ENCODE results near the gene CPS1. TPM values are rescaled to one million over a fixed set of nuclear protein-coding genes. Genes with fewer than 3 reads are reported as not detected.

Gene CPS1
- 1 to 10 TPM; 1.2 to 1.3 TPM for total RNA-seq

- no peak for DNase-seq
- ATAC-seq = no peak
- no peaks in the 10 kb centered on the region for H3K9me3 Mint-ChIP-seq (ENCODE audit: insufficient read depth)
- H3K27ac Mint-ChIP-seq = no peak within 1 kb of the TSS
- no peak within 1 kb of the TSS for H3K4me3 Mint-ChIP-seq
- no peaks in the 10 kb centered on the region for H3K4me1 Mint-ChIP-seq (ENCODE audit: low read depth)
- no peaks in the 10 kb centered on the region for H3K27me3 Mint-ChIP-seq (ENCODE audit: low read depth)
- POLR2A ChIA-PET = no interaction called here
- H3K36me3 Mint-ChIP-seq (ENCODE audit: low read depth) = no peaks in the 10 kb centered on the region
- CTCF ChIA-PET = no interaction called here
These were observed at the start of gene CPS1 for GRCh38 chr2:210556329-210556980. Gene CPS1 (plus strand): TSS chr2:210556599. CDS start chr2:210556734, 135 bp downstream.

- DNase-seq (no peak), ATAC-seq (no peak)
- ChIA-PET POLR2A (no interaction called here), CTCF (no interaction called here)
- H3K4me1 Mint-ChIP-seq (ENCODE audit: low read depth) = peaks cover 5% of the 10 kb centered on the region
- H3K27ac Mint-ChIP-seq = no peak overlapping the region
- H3K27me3 Mint-ChIP-seq (ENCODE audit: low read depth) = peaks cover 6% of the 10 kb centered on the region
- no peak overlapping the region for H3K4me3 Mint-ChIP-seq
- no peaks in the 10 kb centered on the region for H3K36me3 Mint-ChIP-seq (ENCODE audit: low read depth)
- no peaks in the 10 kb centered on the region for H3K9me3 Mint-ChIP-seq (ENCODE audit: insufficient read depth)
These were observed 40.5 kb upstream of the CPS1 start for GRCh38 chr2:210515911-210516310.

- Mint-ChIP-seq H3K27ac (no peak overlapping the region), H3K36me3 (ENCODE audit: low read depth) (no peaks in the 10 kb centered on the region), H3K27me3 (ENCODE audit: low read depth) (peaks cover 9% of the 10 kb centered on the region), H3K4me3 (no peak overlapping the region), H3K4me1 (ENCODE audit: low read depth) (peaks cover 5% of the 10 kb centered on the region), H3K9me3 (ENCODE audit: insufficient read depth) (no peaks in the 10 kb centered on the region)
- ATAC-seq (no peak), DNase-seq (no peak)
- ChIA-PET CTCF (interaction anchor here (1.6 kb wide), 1 partner anchor 14 kb away, joined by 5 read pairs; no protein-coding TSS in a partner anchor), POLR2A (no interaction called here)
These were observed 39.1 kb upstream of the CPS1 start for GRCh38 chr2:210517264-210517663.

GRCh38 chr2:210519594-210519993 lies 36.8 kb upstream of the CPS1 start:
- Mint-ChIP-seq H3K27ac (no peak overlapping the region), H3K4me3 (no peak overlapping the region), H3K4me1 (ENCODE audit: low read depth) (peaks cover 5% of the 10 kb centered on the region), H3K36me3 (ENCODE audit: low read depth) (no peaks in the 10 kb centered on the region), H3K9me3 (ENCODE audit: insufficient read depth) (no peaks in the 10 kb centered on the region), H3K27me3 (ENCODE audit: low read depth) (peaks cover 9% of the 10 kb centered on the region)
- ATAC-seq (no peak), DNase-seq (no peak)
- CTCF ChIA-PET = no interaction called here
- POLR2A ChIA-PET = no interaction called here

GRCh38 chr2:210522399-210522798 lies 34.0 kb upstream of the CPS1 start:
- POLR2A ChIA-PET = no interaction called here
- ATAC-seq (no peak), DNase-seq (no peak)
- Mint-ChIP-seq H3K4me1 (ENCODE audit: low read depth) (peaks cover 5% of the 10 kb centered on the region), H3K27me3 (ENCODE audit: low read depth) (peaks cover 3% of the 10 kb centered on the region), H3K36me3 (ENCODE audit: low read depth) (no peaks in the 10 kb centered on the region), H3K9me3 (ENCODE audit: insufficient read depth) (no peaks in the 10 kb centered on the region), H3K4me3 (no peak overlapping the region), H3K27ac (no peak overlapping the region)
- CTCF ChIA-PET = no interaction called here

- ATAC-seq (no peak), DNase-seq (no peak)
- H3K4me1 Mint-ChIP-seq (ENCODE audit: low read depth) = peaks cover 5% of the 10 kb centered on the region
- no peaks in the 10 kb centered on the region for H3K9me3 Mint-ChIP-seq (ENCODE audit: insufficient read depth)
- peaks cover 3% of the 10 kb centered on the region for H3K27me3 Mint-ChIP-seq (ENCODE audit: low read depth)
- ChIA-PET POLR2A (no interaction called here), CTCF (interaction anchor here (2.4 kb wide), 1 partner anchor 21 kb away, joined by 7 read pairs; no protein-coding TSS in a partner anchor)
- H3K27ac Mint-ChIP-seq = no peak overlapping the region
- no peaks in the 10 kb centered on the region for H3K36me3 Mint-ChIP-seq (ENCODE audit: low read depth)
- no peak overlapping the region for H3K4me3 Mint-ChIP-seq
These were observed 32.6 kb upstream of the CPS1 start for GRCh38 chr2:210523650-210524289.

- H3K27ac Mint-ChIP-seq = no peak overlapping the region
- no peak overlapping the region for H3K4me3 Mint-ChIP-seq
- ATAC-seq (no peak), DNase-seq (no peak)
- ChIA-PET POLR2A (no interaction called here), CTCF (interaction anchor here (2.4 kb wide), 1 partner anchor 21 kb away, joined by 7 read pairs; no protein-coding TSS in a partner anchor)
- peaks cover 2% of the 10 kb centered on the region for H3K4me1 Mint-ChIP-seq (ENCODE audit: low read depth)
- no peaks in the 10 kb centered on the region for H3K36me3 Mint-ChIP-seq (ENCODE audit: low read depth)
- H3K27me3 Mint-ChIP-seq (ENCODE audit: low read depth) = peaks cover 3% of the 10 kb centered on the region
- no peaks in the 10 kb centered on the region for H3K9me3 Mint-ChIP-seq (ENCODE audit: insufficient read depth)
These were observed 31.9 kb upstream of the CPS1 start for GRCh38 chr2:210524533-210524932.

GRCh38 chr2:210527286-210527685 lies 29.1 kb upstream of the CPS1 start:
- ATAC-seq (no peak), DNase-seq (no peak)
- Mint-ChIP-seq H3K27ac (no peak overlapping the region), H3K4me1 (ENCODE audit: low read depth) (no peaks in the 10 kb centered on the region), H3K9me3 (ENCODE audit: insufficient read depth) (no peaks in the 10 kb centered on the region), H3K4me3 (no peak overlapping the region), H3K36me3 (ENCODE audit: low read depth) (no peaks in the 10 kb centered on the region), H3K27me3 (ENCODE audit: low read depth) (no peaks in the 10 kb centered on the region)
- ChIA-PET CTCF (no interaction called here), POLR2A (no interaction called here)

GRCh38 chr2:210528716-210529115 lies 27.7 kb upstream of the CPS1 start:
- ATAC-seq = no peak
- Mint-ChIP-seq H3K36me3 (ENCODE audit: low read depth) (no peaks in the 10 kb centered on the region), H3K4me3 (no peak overlapping the region), H3K9me3 (ENCODE audit: insufficient read depth) (no peaks in the 10 kb centered on the region), H3K4me1 (ENCODE audit: low read depth) (no peaks in the 10 kb centered on the region), H3K27ac (no peak overlapping the region), H3K27me3 (ENCODE audit: low read depth) (no peaks in the 10 kb centered on the region)
- ChIA-PET POLR2A (no interaction called here), CTCF (no interaction called here)
- DNase-seq = no peak

- Mint-ChIP-seq H3K4me3 (no peak overlapping the region), H3K36me3 (ENCODE audit: low read depth) (no peaks in the 10 kb centered on the region), H3K4me1 (ENCODE audit: low read depth) (no peaks in the 10 kb centered on the region), H3K9me3 (ENCODE audit: insufficient read depth) (no peaks in the 10 kb centered on the region), H3K27ac (no peak overlapping the region), H3K27me3 (ENCODE audit: low read depth) (no peaks in the 10 kb centered on the region)
- no peak for DNase-seq
- ChIA-PET POLR2A (no interaction called here), CTCF (no interaction called here)
- no peak for ATAC-seq
These were observed 25.3 kb upstream of the CPS1 start for GRCh38 chr2:210531050-210531449.

- Mint-ChIP-seq H3K4me1 (ENCODE audit: low read depth) (no peaks in the 10 kb centered on the region), H3K27ac (no peak overlapping the region), H3K9me3 (ENCODE audit: insufficient read depth) (no peaks in the 10 kb centered on the region), H3K36me3 (ENCODE audit: low read depth) (no peaks in the 10 kb centered on the region), H3K27me3 (ENCODE audit: low read depth) (no peaks in the 10 kb centered on the region), H3K4me3 (no peak overlapping the region)
- POLR2A ChIA-PET = no interaction called here
- ATAC-seq = no peak
- CTCF ChIA-PET = no interaction called here
- DNase-seq = no peak
These were observed 24.9 kb upstream of the CPS1 start for GRCh38 chr2:210531482-210531881.

GRCh38 chr2:210533389-210533788 lies 23.0 kb upstream of the CPS1 start:
- H3K36me3 Mint-ChIP-seq (ENCODE audit: low read depth) = no peaks in the 10 kb centered on the region
- no peaks in the 10 kb centered on the region for H3K4me1 Mint-ChIP-seq (ENCODE audit: low read depth)
- ATAC-seq (no peak), DNase-seq (no peak)
- H3K9me3 Mint-ChIP-seq (ENCODE audit: insufficient read depth) = no peaks in the 10 kb centered on the region
- ChIA-PET POLR2A (no interaction called here), CTCF (interaction anchor here (0.5 kb wide), 1 partner anchor 31 kb away, joined by 3 read pairs; no protein-coding TSS in a partner anchor)
- no peak overlapping the region for H3K27ac Mint-ChIP-seq
- H3K4me3 Mint-ChIP-seq = no peak overlapping the region
- no peaks in the 10 kb centered on the region for H3K27me3 Mint-ChIP-seq (ENCODE audit: low read depth)

GRCh38 chr2:210534879-210535278 lies 21.5 kb upstream of the CPS1 start:
- ChIA-PET POLR2A (no interaction called here), CTCF (no interaction called here)
- Mint-ChIP-seq H3K27ac (no peak overlapping the region), H3K27me3 (ENCODE audit: low read depth) (no peaks in the 10 kb centered on the region), H3K4me1 (ENCODE audit: low read depth) (no peaks in the 10 kb centered on the region), H3K9me3 (ENCODE audit: insufficient read depth) (no peaks in the 10 kb centered on the region), H3K36me3 (ENCODE audit: low read depth) (no peaks in the 10 kb centered on the region), H3K4me3 (no peak overlapping the region)
- DNase-seq = no peak
- no peak for ATAC-seq
